Stimulated activated CD8-positive, alpha-beta memory T cell treated with anti-CD3 and anti-CD28 coated beads, Interleukin-12 subunit alpha, Interleukin-12 subunit beta, amount 100 ng/mL, for 1 hour (primary cell): ENCODE data around the gene RPL36.
"Not testable (repeated sequence)": the region's sequence is repeated elsewhere in the genome, so short reads cannot be mapped to it uniquely, and the experiment has no call there.

Source experiments
- DNase-seq: peaks from one replicate; pipeline ENCODE4 v3.0.0-alpha.2; 2020; ENCODE audit warnings: low read depth

Gene RPL36

DNA sequence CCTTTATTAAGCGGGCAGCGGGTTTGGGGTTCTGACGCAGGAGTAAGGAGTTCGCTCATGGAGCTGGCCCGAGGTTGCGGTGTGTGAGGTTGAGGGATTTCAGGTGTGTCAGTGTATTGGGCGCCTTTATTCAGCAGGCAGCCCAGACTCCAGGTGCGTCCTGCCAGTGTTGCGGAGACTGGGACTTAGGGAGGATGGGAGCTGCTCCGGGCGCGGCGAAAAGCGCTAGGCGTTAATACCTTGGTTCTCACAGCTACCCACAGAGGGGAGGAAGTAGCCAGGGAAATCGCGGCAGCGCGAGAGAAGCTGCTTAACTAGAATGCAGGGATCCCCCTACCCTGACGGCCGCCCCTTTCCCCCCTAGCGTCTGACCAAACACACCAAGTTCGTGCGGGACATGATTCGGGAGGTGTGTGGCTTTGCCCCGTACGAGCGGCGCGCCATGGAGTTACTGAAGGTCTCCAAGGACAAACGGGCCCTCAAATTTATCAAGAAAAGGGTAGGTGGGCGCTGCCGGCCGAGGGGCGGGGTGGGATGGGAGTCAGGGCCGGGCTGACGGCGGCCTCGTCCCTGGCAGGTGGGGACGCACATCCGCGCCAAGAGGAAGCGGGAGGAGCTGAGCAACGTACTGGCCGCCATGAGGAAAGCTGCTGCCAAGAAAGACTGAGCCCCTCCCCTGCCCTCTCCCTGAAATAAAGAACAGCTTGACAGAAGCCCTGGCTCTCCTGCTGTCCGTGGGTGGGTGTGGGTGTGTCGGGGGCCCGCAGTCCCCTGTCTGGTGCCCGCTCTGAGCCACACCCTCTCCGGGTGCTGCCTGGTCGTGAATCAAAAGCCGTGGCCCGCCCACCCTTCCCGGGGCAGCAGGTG, 1.1 kb downstream of the RPL36 start:
- no peak for DNase-seq

DNA sequence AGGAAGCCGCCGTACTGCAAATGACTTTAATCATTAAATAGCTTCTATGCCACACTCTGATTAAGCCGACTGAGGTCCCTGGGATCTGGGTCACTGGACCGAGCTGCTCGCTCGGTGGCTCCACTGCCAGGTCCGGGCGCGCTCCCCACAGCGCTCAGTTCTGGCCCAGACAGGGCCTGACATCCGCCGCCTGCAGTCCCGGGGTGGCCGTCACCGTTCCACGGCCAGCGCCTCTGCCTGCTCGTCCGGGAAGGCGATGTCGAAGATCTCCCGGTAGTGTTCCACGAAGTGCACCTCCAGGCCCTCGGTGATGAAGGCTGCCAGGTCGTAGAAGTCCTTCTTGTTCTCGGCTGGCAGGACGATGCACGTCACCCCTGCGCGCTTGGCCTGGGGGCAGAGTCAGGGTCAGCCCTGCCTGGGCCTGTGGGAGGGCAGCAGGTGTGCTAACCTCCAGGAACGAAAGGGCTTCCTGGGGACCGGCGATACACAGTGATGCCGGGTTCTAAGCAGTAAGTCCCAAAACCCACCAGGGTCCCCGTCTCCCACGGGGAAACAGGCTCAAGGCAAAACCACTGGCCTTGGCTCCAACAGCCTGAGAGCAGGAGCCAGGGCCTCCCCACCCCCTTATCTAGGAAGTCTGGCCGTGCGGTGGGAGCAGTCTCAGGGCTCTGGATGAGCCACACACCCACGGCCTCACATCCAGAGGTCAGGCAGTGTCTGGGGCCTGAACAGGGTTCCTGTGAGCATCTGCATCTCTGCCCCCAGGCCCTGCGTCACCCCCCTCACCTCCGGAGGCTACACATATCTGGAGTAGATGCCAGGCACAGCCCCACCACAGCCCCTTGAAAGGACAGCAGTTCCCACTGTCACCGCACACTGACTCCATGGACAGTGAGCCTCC, 2.0 kb downstream of the RPL36 start:
- DNase-seq: no peak

DNA sequence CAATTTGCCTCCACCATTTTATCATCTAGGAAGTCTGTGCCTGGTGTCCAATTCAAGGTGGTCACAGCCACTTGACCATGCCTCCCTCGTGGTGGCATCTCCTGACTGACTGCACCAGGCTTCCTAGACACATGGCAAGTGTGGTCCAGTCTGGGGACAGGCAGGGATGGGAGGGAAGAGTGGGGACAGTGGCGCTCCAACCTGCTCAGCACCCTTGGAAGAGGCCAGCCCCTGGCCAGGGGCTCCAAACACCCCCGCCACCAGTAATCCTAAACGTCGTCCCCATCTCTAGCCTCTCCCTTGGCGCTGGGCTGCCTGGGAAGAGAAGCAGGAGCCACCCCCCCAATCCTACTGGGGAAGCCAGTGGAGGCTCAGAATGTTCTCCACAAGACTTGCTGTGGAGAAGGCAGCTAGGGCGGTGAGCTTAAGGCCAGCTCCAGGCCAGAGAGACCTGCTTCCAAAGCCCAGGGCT, 2.7 kb downstream of the RPL36 start:
- DNase-seq: no peak

DNA sequence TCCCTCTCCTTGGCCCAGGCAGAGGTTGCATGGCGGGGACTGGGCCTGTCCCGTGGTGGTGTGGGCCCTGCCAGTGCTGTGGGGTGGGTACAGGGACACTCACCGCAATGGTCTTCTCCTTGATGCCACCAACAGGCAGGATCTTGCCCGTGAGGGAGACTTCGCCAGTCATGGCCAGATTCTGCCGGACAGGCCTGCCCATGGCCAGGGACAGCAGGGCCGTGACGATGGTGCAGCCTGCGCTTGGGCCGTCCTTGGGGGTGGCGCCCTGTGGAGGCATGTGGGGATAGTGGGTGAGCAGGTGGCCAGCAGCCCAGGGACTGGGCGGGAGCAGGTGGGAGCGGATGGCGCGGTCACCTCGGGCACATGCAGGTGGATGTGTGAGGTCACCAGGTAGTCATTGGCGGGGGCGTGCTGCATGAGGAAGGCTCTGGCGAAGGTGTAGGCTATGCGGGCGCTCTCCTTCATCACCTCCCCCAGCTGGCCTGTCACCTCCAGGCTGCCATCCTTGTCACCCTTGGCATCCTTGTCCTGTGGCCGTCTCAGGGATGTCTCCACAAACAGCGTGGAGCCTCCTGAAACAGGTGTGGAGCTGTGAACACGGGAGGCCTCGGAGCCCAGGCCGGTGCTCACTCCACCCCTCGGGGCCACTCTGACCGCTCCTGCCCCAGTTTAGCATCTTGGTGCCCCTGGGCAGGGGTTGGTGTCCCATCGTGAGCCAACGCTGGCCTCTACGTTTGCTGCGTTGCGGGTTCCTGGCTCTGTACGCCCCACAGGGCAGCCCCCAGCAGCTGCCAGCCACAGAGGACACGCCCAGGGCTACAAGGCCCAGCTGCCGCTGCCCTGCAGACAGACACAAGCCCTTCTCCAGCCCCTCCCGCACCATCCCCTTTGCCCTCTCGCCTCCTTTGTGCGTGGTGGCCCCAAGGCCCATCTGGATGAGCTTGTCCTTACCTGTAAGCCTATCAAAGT, 3.4 kb downstream of the RPL36 start:
- no peak for DNase-seq

DNA sequence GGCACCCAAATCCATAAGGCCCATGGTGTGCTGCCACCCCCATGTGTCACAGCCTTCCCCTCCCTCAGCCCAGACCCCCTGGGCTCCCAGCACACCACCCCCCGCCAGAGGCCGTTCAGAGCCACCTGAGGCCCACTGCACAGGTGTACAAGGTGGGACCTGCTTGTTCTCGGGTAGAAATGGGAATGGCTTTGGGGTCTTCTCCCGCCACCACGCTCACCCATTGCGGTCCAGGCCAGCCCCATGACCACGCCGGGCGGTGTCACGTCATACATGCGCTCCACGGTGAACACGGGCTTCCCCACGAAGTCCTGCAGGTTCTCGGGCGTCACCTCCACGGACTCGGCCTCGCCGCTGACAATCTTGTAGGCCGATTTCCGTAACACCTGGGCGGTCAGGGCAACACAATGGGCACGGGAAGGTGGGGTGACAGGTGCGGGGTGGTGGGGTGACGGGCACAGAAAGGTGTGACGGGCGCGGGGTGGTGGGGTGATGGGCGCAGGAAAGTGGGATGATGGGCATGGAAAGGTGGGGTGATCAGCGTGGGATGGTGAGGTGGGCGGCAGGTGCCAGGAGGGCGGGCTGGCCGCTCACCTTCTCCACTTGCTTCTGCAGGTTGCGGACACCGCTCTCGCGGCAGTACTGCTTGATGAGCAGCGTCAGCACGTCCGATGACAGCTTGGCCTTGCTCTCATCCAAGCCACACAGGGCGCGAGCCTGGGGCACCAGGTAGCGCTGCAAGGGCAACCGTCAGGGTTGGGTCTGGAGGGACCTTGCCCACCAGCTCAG, 4.3 kb downstream of the RPL36 start:
- DNase-seq: no peak

DNA sequence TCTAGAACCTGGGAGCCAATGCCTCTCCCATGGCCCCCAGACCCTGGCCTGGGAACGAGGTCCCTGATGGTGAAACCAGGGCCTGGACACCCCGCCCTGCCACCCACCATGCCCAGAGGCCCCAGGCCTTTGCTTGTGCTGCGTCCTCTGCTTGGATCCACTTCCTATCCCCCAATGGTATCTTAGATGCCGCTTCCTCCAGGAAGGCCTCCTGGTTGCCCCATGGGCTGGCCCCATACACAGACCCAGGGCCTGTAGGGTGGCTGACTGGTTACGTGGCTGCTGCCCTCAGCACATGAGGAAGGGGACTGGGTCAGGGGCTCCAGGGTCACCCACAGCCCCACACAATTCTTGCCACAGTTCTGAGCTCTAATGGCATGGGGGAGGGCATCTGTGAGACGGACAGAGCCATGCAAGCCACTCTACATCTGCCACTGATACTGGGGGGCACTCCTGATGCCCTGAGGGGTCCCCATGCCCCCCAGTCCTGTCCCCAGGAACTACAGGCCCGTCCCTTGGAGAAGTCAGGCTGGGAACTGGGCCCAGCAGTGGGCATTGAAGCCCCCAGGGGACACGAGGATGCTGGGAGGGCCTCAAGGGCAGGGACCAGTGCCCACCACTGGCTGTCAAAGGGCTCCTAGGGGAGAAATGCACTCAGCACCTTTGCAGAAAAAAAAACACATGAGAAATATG, 5.0 kb downstream of the RPL36 start:
- no peak for DNase-seq

DNA sequence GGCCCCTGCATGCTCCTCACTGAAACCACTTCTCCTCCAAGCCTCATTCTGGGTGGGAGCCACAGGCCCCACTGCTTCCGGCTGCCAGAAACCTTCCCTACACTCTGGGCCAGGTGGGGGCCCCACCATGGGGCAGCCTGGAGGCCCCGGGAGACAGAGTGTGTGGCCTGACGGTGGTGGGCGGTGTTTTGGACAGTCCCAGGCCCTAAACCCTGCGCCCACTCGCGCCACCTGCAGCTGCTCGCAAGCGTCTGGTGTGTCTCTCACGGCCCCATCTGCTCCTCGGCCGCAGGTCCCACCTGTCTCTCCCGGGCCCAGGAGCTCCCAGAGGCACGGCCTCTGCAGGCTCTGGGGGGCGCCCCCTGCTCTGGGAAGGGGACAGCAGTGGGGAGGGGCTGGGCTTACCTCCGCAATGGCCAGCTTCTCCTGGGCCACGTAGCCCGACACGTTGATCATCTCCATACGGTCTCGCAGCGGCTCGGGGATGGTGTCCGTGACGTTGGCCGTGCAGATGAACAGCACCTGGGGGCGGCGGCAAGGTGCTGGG, 5.6 kb downstream of the RPL36 start:
- DNase-seq: no peak

DNA sequence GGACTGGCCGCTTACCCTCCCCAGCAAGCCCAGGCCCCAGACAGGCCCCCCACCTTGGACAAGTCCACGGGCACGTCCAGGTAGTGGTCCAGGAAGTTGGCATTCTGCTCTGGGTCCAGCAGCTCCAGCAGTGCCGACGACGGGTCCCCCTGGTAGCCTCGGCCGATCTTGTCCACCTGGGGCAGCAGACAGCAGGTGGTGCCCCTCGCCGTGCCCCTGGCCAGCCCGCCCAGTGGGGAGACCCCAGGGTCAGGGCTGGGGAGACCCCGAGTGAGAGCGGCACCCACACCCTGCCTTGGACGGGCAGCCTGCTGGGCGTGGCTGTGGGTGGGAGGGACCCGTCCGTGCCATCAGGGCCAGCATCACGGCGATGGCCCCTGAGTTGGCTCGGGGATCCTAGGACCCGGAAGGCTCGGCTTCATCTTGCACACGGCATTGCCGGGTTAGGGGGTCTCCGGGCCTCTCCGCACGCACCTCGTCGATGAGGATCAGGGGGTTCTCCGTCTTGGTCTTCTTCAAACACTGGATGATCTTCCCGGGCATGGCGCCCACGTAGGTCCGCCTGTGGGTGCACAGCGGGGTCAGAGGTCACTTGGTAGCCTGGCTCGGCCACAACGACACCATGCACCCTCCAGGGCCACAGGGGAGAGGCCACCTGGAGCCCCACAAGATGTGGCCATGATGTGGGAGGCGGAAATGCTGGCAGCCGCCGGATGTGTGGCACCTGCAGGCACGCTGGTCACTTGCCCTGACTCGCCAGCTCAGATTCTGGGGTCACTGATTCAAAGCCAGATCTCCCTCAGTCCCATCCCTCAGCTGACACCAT, 6.3 kb downstream of the RPL36 start:
- DNase-seq: no peak

DNA sequence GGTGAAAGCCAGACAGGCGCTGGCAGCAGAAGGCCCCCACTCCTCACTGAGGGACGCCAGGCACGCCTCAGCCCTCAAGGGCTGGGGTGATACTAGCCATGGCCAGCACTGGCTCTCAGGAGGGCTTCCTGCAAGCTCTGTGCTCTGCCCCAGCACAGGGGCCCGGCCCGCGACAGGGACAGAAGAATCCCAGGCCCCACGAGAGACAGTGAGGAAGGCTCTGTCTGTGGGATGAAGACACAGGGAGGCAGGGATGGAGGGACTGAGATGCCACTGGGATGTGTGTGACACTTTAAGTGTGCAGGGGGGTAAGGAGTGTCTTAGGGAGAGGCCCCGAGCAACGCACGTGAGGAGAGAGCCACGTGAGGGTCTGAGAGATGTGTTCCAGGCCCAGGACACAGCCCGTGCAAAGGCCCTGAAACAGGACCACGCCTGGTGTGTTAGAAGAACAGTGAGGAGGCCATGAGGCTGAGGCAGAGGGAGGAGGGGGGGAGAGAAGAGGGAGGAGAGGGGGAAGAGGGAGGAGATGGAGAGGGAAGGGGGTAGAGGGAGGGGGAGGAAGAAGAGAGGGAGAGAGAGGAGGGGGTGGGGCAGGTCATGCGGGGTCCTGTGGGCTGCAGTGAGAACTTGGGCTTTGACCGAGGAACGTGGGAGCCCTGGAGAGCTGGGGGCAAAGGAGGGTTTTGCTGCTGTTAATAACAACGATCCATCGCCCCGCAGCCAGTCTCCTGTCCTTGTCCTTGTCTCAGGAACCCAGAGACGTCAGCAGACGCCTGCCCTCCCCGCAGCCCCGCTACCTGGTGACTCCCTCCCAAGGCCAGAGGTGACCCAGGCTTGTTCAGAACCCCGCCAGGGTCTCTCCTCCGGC, 7.2 kb downstream of the RPL36 start:
- no peak for DNase-seq

DNA sequence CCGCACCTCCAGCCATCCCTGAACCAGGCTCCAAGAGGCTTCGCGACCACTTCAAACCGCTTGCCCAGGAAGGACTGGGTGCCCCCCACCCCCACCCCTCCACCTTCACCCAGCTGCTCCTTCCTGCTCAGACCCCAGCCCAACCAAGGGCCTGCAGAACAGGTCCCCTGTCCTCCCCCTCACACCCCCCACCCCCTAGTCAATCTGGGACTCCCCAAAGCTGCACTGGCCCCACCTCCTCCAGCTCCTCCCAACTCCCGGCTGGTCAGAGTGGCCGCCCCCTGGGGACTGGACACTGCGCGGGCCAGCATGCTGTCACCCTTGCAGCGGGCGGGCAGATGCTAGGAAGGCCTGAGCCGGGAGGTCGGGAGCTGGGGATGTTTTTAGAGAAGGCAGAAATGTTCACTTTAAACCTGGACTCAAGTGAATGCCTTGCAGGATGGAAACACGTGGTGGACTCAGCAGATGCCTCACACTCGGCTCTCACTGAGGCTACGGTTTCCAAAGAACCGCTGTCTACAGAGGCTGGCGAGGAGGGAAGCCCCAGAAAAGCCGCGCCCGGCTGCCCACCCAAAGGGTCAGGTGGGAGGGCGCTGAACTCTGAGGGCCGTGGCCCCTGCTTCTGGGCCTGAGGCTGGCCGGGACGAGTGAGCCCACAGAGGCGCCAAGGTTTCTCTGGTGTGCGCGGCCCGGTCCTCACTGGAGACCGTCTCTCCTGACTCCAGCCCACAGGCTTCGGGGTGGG, 8.0 kb downstream of the RPL36 start:
- DNase-seq: no peak

DNA sequence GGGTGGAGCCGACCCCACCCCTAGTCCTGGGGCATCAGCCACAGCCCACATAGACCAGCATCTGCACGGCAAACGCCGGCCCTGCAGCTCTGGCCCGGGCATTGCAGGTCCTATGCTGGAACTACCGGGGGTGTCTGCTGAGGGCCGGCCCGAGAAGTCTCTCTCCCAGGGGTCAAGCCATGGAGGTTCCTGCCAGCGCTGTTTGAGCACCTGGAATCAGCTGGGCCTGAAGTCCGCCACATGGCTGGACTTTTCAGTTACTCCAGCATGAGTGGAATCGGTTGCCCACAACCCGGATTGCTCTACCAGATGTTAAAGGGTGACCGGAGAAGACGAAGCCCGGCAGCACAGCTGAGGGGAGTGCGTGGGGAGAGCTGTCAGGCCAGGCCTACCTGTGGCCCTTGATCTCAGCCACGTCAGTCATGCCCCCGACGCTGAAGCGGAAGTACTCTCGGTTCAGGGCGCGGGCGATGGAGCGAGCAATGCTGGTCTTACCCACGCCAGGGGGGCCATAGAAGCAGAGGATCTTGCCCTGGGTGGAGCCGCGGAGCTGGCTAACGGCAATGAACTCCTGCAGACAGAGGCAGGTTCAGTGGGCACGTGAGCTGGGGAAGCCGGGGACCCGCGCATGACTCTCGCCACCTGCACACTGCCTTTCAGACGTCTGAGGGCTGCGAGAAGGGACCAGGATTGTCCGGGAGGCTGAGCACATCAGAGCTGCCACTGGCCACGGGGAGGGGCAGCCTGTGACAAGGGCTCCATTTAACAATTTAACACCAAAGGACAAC, 8.7 kb downstream of the RPL36 start:
- DNase-seq: no peak

DNA sequence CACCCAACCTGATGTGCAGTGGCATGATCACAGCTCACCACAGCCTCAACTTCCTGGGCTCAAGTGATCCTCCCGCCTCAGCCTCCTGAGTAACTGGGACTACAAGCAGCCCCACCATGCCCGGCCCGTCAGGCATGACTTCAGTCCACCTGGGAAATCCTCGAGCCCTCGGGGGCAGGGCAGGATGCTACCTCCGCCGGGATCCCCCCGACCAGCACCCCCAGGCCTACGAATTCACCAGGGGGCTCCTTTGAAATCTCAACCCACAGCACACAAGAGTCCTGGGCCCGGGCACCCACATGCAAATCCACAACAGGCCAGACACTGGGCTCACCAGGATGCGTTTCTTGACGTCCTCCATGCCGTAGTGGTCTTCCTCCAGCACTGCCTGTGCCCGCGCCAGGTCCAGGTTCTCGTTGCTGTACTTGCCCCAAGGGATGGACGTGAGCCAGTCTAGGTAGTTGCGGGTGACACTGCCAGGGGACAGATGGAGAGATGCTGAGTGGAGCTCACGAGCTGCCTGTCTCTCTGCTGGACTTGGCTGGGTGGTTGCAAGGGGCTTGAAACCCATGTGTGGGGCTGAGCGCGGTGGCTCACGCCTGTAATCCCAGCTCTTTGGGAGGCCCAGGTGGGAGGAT, 10.5 kb downstream of the RPL36 start:
- no peak for DNase-seq

DNA sequence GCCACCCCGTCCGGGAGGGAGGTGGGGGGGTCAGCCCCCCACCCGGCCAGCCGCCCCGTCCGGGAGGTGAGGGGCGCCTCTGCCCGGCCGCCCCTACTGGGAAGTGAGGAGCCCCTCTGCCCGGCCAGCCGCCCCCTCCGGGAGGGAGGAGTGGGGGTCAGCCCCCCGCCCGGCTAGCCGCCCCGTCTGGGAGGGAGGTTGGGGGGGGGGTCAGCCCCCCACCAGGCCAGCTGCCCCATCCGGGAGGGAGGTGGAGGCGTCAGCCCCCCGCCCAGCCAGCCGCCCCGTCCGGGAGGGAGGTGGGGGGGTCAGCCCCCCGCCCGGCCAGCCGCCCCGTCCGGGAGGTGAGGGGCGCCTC, 11.9 kb downstream of the RPL36 start:
- not testable (repeated sequence) for DNase-seq

DNA sequence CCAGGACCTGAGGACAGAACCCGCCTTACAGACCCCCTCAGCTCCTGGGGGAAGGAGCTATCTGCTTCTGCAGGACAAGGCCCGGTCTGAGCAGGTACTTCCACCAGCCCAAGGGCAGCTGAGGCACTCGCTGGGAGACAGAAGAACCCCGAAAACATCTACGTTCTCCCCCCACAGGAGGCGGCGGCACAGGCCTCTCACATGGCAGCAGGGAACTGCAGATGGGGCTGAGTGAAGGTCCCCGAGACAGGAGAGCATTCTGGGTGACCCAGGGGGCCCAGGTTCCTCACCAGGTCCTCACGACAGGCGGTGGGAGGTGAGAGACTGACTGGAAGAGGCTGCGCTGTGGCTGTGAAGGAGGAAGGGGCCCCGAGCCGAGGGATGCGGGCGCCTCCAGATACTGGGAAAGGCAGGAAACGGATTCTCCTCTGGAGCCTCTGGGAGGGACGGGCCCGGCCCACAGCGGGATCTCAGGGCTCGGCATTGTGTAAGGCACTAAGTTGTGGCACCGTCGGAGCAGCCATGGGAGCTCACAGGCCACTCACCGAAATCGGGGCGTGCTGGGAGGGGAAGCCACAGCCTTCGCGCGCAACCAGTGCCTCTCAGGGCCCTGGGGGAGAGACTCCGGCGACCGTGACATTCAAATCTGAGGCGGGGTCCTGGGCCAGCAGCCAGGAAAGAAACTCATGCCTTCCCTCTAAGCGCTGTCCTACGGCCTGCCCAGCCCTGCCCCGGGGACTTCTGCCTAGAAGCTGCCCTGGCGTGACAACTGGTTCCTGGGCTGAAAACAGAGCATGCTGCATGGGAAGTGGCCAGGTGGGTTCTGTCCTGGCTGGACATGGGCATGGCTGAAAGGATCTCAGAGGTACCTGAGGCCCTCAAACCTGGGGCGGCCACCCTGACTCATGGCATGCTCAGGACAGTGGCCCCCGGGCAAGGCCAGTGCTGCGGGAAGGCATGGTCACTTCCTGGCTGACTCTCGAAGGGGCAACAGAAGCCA, 14.0 kb downstream of the RPL36 start:
- no peak for DNase-seq

DNA sequence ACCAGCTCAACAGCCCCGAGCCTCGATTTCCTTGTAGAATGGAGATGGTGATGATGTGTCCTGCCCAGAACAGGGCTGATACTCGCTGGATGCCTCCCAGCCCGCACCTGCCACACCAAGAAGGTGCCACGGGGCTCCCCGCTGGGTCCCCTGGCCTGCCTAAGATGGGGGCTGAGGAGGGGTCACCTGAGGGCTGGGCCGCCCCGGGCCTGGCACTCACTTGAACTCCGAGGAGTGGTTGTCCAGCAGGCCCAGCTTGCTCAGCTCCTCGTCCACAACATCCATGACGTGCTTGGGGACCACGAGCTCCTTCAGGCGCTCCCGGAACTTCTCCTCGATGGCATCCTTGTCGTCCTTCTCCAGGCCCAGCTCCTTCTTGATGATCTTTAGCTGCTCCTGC, 15.5 kb downstream of the RPL36 start:
- DNase-seq: no peak
